MM.1S (cell line): ENCODE results near the gene KRTAP4-5.

Experiments used
- DNase-seq: peaks from one replicate; pipeline ENCODE4 v3.0.0-alpha.2; 2015
- H2AFZ ChIP-seq: fragments of 300-600 bp; sonication (generic); 2 replicates; pipeline ENCODE4 v1.6.0; 2016; ENCODE audit warnings: antibody characterized with exemption, low read length
- H3F3A ChIP-seq: fragments of 300-600 bp; sonication (generic); 2 replicates; pipeline ENCODE4 v1.6.1; 2016; ENCODE audit warnings: mild to moderate bottlenecking, antibody characterized with exemption, low read length, moderate library complexity, mixed read lengths; ENCODE audit not compliant: insufficient read depth
- H3K27ac ChIP-seq: fragments of 300-600 bp; sonication (generic); 2 replicates; pipeline ENCODE4 v1.5.1; 2016; ENCODE audit warnings: mild to moderate bottlenecking, low read length
- H3K27me3 ChIP-seq: fragments of 300-600 bp; sonication (generic); replicated peaks from 2 replicates; pipeline ENCODE4 v1.6.0; 2016; ENCODE audit warnings: low read length; ENCODE audit not compliant: insufficient read depth
- H3K36me3 ChIP-seq: fragments of 300-600 bp; sonication (generic); replicated peaks from 2 replicates; pipeline ENCODE4 v1.6.1; 2016; ENCODE audit warnings: mild to moderate bottlenecking, low read length, mixed read lengths; ENCODE audit not compliant: insufficient read depth
- H3K4me1 ChIP-seq: fragments of 300-600 bp; sonication (generic); 2 replicates; pipeline ENCODE4 v1.6.1; 2016; ENCODE audit warnings: low read length, mixed read lengths
- H3K4me2 ChIP-seq: fragments of 300-600 bp; sonication (generic); 2 replicates; pipeline ENCODE4 v1.6.0; 2016; ENCODE audit warnings: low read depth, low read length
- H3K4me3 ChIP-seq: fragments of 300-600 bp; sonication (generic); 2 replicates; pipeline ENCODE4 v1.5.1; 2016; ENCODE audit warnings: low read length, mixed read lengths
- H3K79me2 ChIP-seq: fragments of 300-600 bp; sonication (generic); 2 replicates; pipeline ENCODE4 v1.6.1; 2016; ENCODE audit warnings: mixed run types, low read length, mixed read lengths
- H3K9ac ChIP-seq: fragments of 300-600 bp; sonication (generic); 2 replicates; pipeline ENCODE4 v1.6.1; 2016; ENCODE audit warnings: low read length, mixed read lengths
- H3K9me2 ChIP-seq: fragments of 300-600 bp; sonication (generic); replicated peaks from 2 replicates; pipeline ENCODE4 v1.6.1; 2016; ENCODE audit warnings: mild to moderate bottlenecking, low read length, mixed read lengths; ENCODE audit not compliant: insufficient read depth
- H3K9me3 ChIP-seq: fragments of 300-600 bp; sonication (generic); replicated peaks from 2 replicates; pipeline ENCODE4 v1.6.1; 2016; ENCODE audit warnings: mild to moderate bottlenecking, low read length, mixed read lengths; ENCODE audit not compliant: insufficient read depth
- H4K20me1 ChIP-seq: fragments of 300-600 bp; sonication (generic); 2 replicates; pipeline ENCODE4 v1.6.1; 2016; ENCODE audit warnings: mild to moderate bottlenecking, low read length, moderate library complexity, mixed read lengths; ENCODE audit not compliant: insufficient read depth
- EZH2 ChIP-seq: fragments of 300-600 bp; sonication (generic); optimal IDR thresholded peaks from 2 replicates; pipeline ENCODE3; 2017; ENCODE audit warnings: low read depth, mild to moderate bottlenecking, antibody characterized with exemption, low read length, mixed read lengths
- EZH2phosphoT487 ChIP-seq: fragments of 300-600 bp; sonication (generic); IDR thresholded peaks from 2 replicates; pipeline ENCODE4 v1.6.1; 2018; ENCODE audit warnings: antibody characterized with exemption, low read length
- TF ChIP-seq, protein P1 (sequence below): fragments of 300-600 bp; sonication (generic); IDR thresholded peaks from 2 replicates; pipeline ENCODE4 v1.5.1; 2016; ENCODE audit warnings: antibody characterized with exemption, low read length, mixed read lengths

Gene KRTAP4-5

DNA sequence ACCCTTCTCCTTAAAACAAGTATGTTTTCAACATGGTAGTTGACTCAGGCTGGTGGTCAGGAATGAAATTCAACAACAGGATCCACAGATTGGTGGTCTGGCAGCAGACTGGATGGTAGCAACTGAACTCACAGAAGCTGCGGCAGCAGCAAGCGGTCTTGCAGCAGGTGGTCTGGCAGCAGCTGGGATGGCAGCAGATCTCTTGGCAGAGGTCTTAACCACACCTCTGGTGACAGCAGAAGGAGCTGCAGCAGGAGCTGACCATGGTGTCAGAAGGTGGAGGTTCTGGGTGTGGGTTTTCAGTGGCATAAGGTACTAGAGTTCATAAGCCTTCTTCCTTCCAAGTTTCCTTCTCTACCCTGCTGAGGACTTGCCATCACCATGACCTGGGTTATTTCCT lies 37.2 kb upstream of the KRTAP4-5 start:
- Histone ChIP-seq H3K27me3 (no peaks in the 10 kb centered on the region), H3K4me2 (no peak overlapping the region), H3K4me1 (no peaks in the 10 kb centered on the region), H3F3A (no peaks in the 10 kb centered on the region), H3K9ac (no peak overlapping the region), H2AFZ (no peak overlapping the region), H3K27ac (no peak overlapping the region), H3K9me2 (no peaks in the 10 kb centered on the region), H4K20me1 (no peaks in the 10 kb centered on the region), H3K36me3 (no peaks in the 10 kb centered on the region), H3K9me3 (no peaks in the 10 kb centered on the region), H3K79me2 (no peaks in the 10 kb centered on the region), H3K4me3 (no peak overlapping the region)
- TF ChIP-seq EZH2phosphoT487 (no peak), EZH2 (no peak)
- DNase-seq, result no peak

DNA sequence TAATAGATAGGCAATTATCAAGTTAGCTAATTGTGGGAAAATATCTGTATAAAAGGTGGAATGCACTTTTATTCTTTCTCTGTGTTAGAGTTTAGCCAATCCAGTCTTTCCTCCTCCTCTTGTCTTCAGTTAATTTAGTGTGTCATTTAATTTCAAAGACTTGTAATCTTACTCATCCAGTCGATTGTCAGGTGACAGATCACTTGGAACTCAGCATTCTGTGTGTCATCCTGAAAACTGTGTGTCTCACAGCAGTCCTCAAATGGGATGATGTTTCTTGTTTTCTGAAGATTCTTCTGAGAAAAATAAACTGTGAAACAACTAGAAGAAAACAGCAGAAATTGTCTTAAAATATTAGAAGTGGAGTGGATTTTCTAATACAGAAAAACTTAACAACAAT lies 35.4 kb upstream of the KRTAP4-5 start:
- H3K27ac ChIP-seq, result no peak overlapping the region
- H3K4me3 ChIP-seq, result no peak overlapping the region
- no peak for DNase-seq
- H3K79me2 ChIP-seq, result no peaks in the 10 kb centered on the region
- H3K4me2 ChIP-seq, result no peak overlapping the region
- no peaks in the 10 kb centered on the region for H3K36me3 ChIP-seq
- TF ChIP-seq, protein P1, sequence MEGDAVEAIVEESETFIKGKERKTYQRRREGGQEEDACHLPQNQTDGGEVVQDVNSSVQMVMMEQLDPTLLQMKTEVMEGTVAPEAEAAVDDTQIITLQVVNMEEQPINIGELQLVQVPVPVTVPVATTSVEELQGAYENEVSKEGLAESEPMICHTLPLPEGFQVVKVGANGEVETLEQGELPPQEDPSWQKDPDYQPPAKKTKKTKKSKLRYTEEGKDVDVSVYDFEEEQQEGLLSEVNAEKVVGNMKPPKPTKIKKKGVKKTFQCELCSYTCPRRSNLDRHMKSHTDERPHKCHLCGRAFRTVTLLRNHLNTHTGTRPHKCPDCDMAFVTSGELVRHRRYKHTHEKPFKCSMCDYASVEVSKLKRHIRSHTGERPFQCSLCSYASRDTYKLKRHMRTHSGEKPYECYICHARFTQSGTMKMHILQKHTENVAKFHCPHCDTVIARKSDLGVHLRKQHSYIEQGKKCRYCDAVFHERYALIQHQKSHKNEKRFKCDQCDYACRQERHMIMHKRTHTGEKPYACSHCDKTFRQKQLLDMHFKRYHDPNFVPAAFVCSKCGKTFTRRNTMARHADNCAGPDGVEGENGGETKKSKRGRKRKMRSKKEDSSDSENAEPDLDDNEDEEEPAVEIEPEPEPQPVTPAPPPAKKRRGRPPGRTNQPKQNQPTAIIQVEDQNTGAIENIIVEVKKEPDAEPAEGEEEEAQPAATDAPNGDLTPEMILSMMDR, result no peak
- no peaks in the 10 kb centered on the region for H4K20me1 ChIP-seq
- H3K9ac ChIP-seq, result no peak overlapping the region
- no peaks in the 10 kb centered on the region for H3F3A ChIP-seq
- H2AFZ ChIP-seq, result no peak overlapping the region
- no peaks in the 10 kb centered on the region for H3K9me3 ChIP-seq
- H3K9me2 ChIP-seq, result no peaks in the 10 kb centered on the region
- no peaks in the 10 kb centered on the region for H3K4me1 ChIP-seq
- H3K27me3 ChIP-seq, result no peaks in the 10 kb centered on the region

DNA sequence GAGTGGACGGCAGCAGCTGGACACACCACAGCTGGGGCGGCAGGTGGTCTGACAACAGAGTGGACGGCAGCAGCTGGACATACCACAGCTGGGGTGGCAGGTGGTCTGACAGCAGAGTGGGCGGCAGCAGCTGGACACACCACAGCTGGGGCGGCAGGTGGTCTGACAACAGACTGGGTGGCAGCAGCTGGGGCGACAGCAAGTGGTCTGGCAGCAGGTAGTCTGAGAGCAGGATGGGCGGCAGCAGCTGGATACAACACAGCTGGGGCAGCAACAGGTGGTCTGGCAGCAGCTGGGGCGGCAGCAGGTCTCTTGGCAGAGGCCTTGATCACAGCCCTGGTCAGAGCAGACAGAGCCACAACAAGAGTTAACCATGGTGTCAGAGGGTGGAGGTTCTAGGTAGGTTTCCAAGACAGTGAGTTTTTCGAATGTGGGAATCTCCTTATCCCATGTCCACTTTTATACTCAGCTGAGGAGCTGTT lies 34.9 kb upstream of the KRTAP4-5 start, which contains the start of gene KRTAP4-1:
Gene KRTAP4-1, minus strand, starts transcription at position 432 of the 482 bp plus-strand sequence. Its CDS starts 57 bp downstream, at position 375.
- Histone ChIP-seq H4K20me1 (no peaks in the 10 kb centered on the region), H3K9ac (no peak within 1 kb of the TSS), H3K27ac (no peak within 1 kb of the TSS), H3K9me3 (no peaks in the 10 kb centered on the region), H3K36me3 (no peaks in the 10 kb centered on the region), H3F3A (no peaks in the 10 kb centered on the region), H3K27me3 (no peaks in the 10 kb centered on the region), H3K4me3 (no peak within 1 kb of the TSS), H3K4me2 (no peak within 1 kb of the TSS), H3K9me2 (no peaks in the 10 kb centered on the region), H3K79me2 (no peaks in the 10 kb centered on the region), H3K4me1 (no peaks in the 10 kb centered on the region), H2AFZ (no peak within 1 kb of the TSS)
- DNase-seq, result no peak
- TF ChIP-seq EZH2 (no peak), EZH2phosphoT487 (no peak)
- TF ChIP-seq, protein P1, result no peak

DNA sequence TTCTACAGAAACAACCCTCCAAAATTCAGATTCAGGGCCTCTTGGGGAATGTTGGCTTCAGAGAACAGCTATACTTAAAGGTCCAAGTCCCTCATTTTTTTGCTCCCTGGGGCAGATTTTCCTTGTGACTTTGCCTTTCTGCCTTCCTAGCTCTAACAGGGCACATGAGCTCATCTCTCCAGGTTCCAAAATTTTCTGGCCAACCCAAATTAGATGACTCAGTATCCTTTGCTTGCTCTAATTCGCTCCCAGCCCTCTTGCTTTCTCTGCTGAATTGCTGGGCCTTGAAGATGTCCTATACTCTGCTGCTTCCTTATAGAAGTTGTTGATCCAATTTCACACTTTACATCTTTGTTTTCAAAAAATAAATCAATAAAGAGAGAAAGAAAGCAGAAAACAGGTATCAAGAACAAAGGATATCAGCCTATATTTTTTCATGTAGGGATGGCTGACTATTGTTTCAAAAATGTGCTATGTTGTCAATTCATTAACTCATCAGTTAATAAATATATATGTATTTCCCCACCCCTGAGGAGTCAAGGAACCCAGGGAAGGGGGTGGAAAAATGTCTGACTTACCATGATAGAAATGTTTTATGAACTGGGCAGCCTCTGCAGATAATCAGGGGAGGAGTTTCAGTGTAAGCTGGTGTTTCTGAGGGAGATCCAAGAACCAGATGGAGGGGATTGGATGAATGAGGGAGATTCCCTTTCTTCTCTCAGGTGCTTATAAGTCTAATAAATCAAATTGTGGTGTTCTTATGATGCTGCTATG lies 29.4 kb upstream of the KRTAP4-5 start:
- DNase-seq, result no peak
- H3K9ac ChIP-seq, result no peak overlapping the region
- no peak overlapping the region for H2AFZ ChIP-seq
- no peaks in the 10 kb centered on the region for H4K20me1 ChIP-seq
- H3K9me2 ChIP-seq, result no peaks in the 10 kb centered on the region
- H3K79me2 ChIP-seq, result no peaks in the 10 kb centered on the region
- H3K4me2 ChIP-seq, result no peak overlapping the region
- no peaks in the 10 kb centered on the region for H3K9me3 ChIP-seq
- H3K27me3 ChIP-seq, result no peaks in the 10 kb centered on the region
- H3K36me3 ChIP-seq, result no peaks in the 10 kb centered on the region
- no peak overlapping the region for H3K27ac ChIP-seq
- peaks cover 16% of the 10 kb centered on the region; the same call in 1 of the 2 replicates for H3K4me1 ChIP-seq
- no peak overlapping the region for H3K4me3 ChIP-seq
- TF ChIP-seq, protein P1, result no peak
- TF ChIP-seq EZH2 (no peak), EZH2phosphoT487 (no peak)
- H3F3A ChIP-seq, result no peaks in the 10 kb centered on the region
